Measurements from ENCODE around the gene FIGN. TPM values are rescaled to one million over a fixed set of nuclear protein-coding genes. Genes with fewer than 3 reads are reported as not detected.

FIGN gene
- total RNA-seq, 2 experiments from 2014 or later = not detected

GRCh38 chr2:163719331-163719730 lies 16.5 kb downstream of the FIGN start:
- no peak for DNase-seq
- Histone ChIP-seq H3K9me3 (ENCODE audit: control insufficient read depth in 1 of 2, insufficient read depth in 1 of 2, low read length in 2 of 2) (peaks cover 0 to 3% of the 10 kb centered on the region in 2 experiments), H3K4me3 (ENCODE audit: low read length) (no peak overlapping the region), H3K36me3 (ENCODE audit: insufficient read depth, low read length) (no peaks in the 10 kb centered on the region), H3K27ac (ENCODE audit: low read depth in 1 of 2, low read length in 2 of 2) (no peak overlapping the region), H3K4me1 (ENCODE audit: insufficient read depth, low read length) (no peaks in the 10 kb centered on the region), H3K27me3 (ENCODE audit: control insufficient read depth in 1 of 2, insufficient read depth in 2 of 2, low read length in 2 of 2) (no peaks in the 10 kb centered on the region)
- CTCF ChIA-PET = no interaction called here
- POLR2A ChIA-PET = no interaction called here
- Mint-ChIP-seq H3K9me3 (no peaks in the 10 kb centered on the region), H3K4me1 (ENCODE audit: low read depth) (no peaks in the 10 kb centered on the region), H3K27ac (no peak overlapping the region), H3K4me3 (no peak overlapping the region), H3K27me3 (no peaks in the 10 kb centered on the region), H3K36me3 (ENCODE audit: low read depth) (no peaks in the 10 kb centered on the region)
- intact Hi-C loops (cut with DNase I, micrococcal nuclease) = no loop called here
- no peak for TF ChIP-seq CTCF (IDR thresholded peaks at IDR 0.05)
- ATAC-seq (ENCODE audit: poor library complexity) = no peak

- ATAC-seq (ENCODE audit: poor library complexity) = no peak
- H3K9me3 Mint-ChIP-seq = no peaks in the 10 kb centered on the region
- no peak overlapping the region for H3K4me3 Mint-ChIP-seq
Measured at GRCh38 chr2:163717993-163718680, 17.7 kb downstream of the FIGN start.

GRCh38 chr2:163717515-163717914 lies 18.3 kb downstream of the FIGN start:
- CTCF ChIA-PET = no interaction called here

More at GRCh38 chr2:163717993-163718680, 17.7 kb downstream of the FIGN start:
- no peak for TF ChIP-seq CTCF (IDR thresholded peaks at IDR 0.05)
- H3K27ac ChIP-seq (ENCODE audit: low read depth in 1 of 2, low read length in 2 of 2) = no peak overlapping the region
- H3K27me3 Mint-ChIP-seq = no peaks in the 10 kb centered on the region
- H3K27me3 ChIP-seq (ENCODE audit: control insufficient read depth in 1 of 2, insufficient read depth in 2 of 2, low read length in 2 of 2) = no peaks in the 10 kb centered on the region
- no peaks in the 10 kb centered on the region for H3K4me1 ChIP-seq (ENCODE audit: insufficient read depth, low read length)
- no peaks in the 10 kb centered on the region for H3K4me1 Mint-ChIP-seq (ENCODE audit: low read depth)
- no peaks in the 10 kb centered on the region for H3K36me3 ChIP-seq (ENCODE audit: insufficient read depth, low read length)
- H3K9me3 ChIP-seq (ENCODE audit: control insufficient read depth in 1 of 2, insufficient read depth in 1 of 2, low read length in 2 of 2) = peaks cover 0 to 3% of the 10 kb centered on the region in 2 experiments
- ChIA-PET CTCF (no interaction called here), POLR2A (no interaction called here)
- no peak overlapping the region for H3K27ac Mint-ChIP-seq
- H3K4me3 ChIP-seq (ENCODE audit: low read length) = no peak overlapping the region
- no peak for DNase-seq
- H3K36me3 Mint-ChIP-seq (ENCODE audit: low read depth) = no peaks in the 10 kb centered on the region
- intact Hi-C loops (cut with DNase I, micrococcal nuclease) = no loop called here

More at GRCh38 chr2:163717515-163717914, 18.3 kb downstream of the FIGN start:
- Mint-ChIP-seq H3K9me3 (no peaks in the 10 kb centered on the region), H3K4me3 (no peak overlapping the region), H3K27me3 (no peaks in the 10 kb centered on the region), H3K27ac (no peak overlapping the region), H3K36me3 (ENCODE audit: low read depth) (no peaks in the 10 kb centered on the region), H3K4me1 (ENCODE audit: low read depth) (no peaks in the 10 kb centered on the region)
- TF ChIP-seq CTCF (IDR thresholded peaks at IDR 0.05) = no peak
- H3K27ac ChIP-seq (ENCODE audit: low read depth in 1 of 2, low read length in 2 of 2) = no peak overlapping the region
- no peak for DNase-seq
- peaks cover 0 to 3% of the 10 kb centered on the region in 2 experiments for H3K9me3 ChIP-seq (ENCODE audit: control insufficient read depth in 1 of 2, insufficient read depth in 1 of 2, low read length in 2 of 2)
- POLR2A ChIA-PET = no interaction called here
- H3K4me3 ChIP-seq (ENCODE audit: low read length) = no peak overlapping the region
- ATAC-seq (ENCODE audit: poor library complexity) = no peak
- intact Hi-C loops (cut with DNase I, micrococcal nuclease) = no loop called here
- H3K4me1 ChIP-seq (ENCODE audit: insufficient read depth, low read length) = no peaks in the 10 kb centered on the region
- H3K27me3 ChIP-seq (ENCODE audit: control insufficient read depth in 1 of 2, insufficient read depth in 2 of 2, low read length in 2 of 2) = no peaks in the 10 kb centered on the region
- no peaks in the 10 kb centered on the region for H3K36me3 ChIP-seq (ENCODE audit: insufficient read depth, low read length)

All from CD4-positive, alpha-beta T cell (primary cell).